A172 (cell line): Measurements from ENCODE around the gene LAX1. TPM values are rescaled to one million over a fixed set of nuclear protein-coding genes. Genes with fewer than 3 reads are reported as not detected.

ENCODE experiments used
- DNase-seq: peaks from one replicate; pipeline ENCODE4 v3.0.0-alpha.2; 2015; ENCODE audit warnings: low spot score
- total RNA-seq: library from RNA; depleted of rRNA; stranded (reverse); fragments of >200 nt; shearing (Covaris generic); gene quantifications from 2 replicates; pipeline ENCODE4 v1.2.3, GENCODE V29; 2014; rRNA removed

LAX1 gene
- total RNA-seq, 1 experiment from 2014 or later: not detected

DNA sequence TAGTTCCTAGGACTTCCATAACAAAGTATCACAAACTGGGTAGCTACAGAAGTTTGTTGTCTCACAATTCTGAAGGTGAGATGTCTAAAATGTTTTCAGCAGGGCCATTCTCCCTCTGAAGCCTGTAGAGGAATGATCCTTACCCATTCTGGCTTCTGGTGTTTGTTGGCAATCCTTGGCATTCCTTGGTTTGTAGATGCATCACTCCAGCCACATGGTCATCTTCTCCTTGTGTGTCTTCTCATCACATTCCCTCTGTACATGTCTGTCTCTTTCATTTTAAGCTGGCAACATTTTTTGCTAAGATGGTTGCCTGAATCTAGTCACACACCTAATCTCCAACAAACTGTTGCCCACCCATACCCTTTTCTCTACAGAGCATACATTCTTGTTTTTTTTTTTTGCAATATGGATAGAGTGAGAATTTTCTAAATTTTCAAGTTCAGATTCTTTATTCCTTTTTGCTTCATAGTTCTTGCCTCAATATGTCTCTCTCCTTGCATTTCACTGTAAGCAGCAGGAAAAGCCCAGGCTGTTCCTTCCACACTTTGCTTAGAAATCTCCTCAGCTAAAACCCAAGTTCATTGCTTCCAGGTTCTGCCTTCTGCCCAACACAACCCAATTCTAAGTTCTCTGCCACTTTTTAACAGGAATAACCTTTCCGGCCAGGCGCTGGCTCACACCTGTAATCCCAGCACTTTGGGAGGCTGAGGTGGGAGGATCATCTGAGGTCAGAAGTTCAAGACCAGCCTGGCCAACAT, 48.8 kb downstream of the LAX1 start:
- DNase-seq: no peak

DNA sequence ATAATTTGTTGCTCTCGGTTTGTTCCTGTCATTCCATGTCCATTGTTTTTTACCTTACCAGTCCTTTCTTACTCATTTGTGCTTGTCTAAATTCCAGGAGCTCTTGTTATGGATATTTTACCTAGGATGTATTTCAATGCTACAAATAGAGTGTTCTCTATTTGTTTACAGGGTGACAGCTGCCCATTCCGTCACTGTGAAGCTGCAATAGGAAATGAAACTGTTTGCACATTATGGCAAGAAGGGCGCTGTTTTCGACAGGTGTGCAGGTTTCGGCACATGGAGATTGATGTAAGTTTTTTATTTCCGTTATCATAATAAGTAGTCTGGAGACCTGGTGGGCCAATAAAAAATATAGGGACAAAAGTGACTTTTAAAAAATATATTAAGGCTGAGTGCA, 53.4 kb downstream of the LAX1 start:
- no peak for DNase-seq

- DNase-seq: no peak
Measured at GRCh38 chr1:203823306-203823705, 58.3 kb downstream of the LAX1 start.

Other genes starting within 250 kb of the LAX1 start
- 41.9 and 44.6 TPM in 2 replicates for gene ATP2B4, start 138.4 kb upstream of the LAX1 start, total RNA-seq
- gene ZBED6, start 30.4 kb downstream of the LAX1 start, total RNA-seq: 7.1 and 11.9 TPM in 2 replicates
- 102 and 117 TPM in 2 replicates for gene ZC3H11A, start 30.4 kb downstream of the LAX1 start, total RNA-seq
- gene SNRPE, start 96.4 kb downstream of the LAX1 start, total RNA-seq: 217 and 285 TPM in 2 replicates